ENCODE results near the gene MFAP3L.

- TF ChIP-seq CTCF (IDR thresholded peaks at IDR 0.05) (no peak), POLR2A (IDR thresholded peaks at IDR 0.05) (no peak)
Observed at GRCh38 chr4:169959254-169959653, 66.9 kb downstream of the MFAP3L start.

Data from ovary (tissue), 3 donors.